Endodermal cell (in vitro differentiated cells): ENCODE measurements around the gene PROC. TPM values are rescaled to one million over a fixed set of nuclear protein-coding genes. Genes with fewer than 3 reads are reported as not detected.

Experiments used
- DNase-seq: peaks from one replicate; pipeline ENCODE4 v3.0.0-alpha.2; 2017
- H3K27ac ChIP-seq: 2 replicates; pipeline ENCODE4 v1.5.1; 2013; ENCODE audit warnings: mild to moderate bottlenecking, low read depth, low read length, moderate library complexity
- H3K27me3 ChIP-seq: 2 replicates; pipeline ENCODE4 v1.6.1; 2013; ENCODE audit warnings: mild to moderate bottlenecking, low read length, moderate library complexity; ENCODE audit not compliant: insufficient read depth, control insufficient read depth, poor library complexity, severe bottlenecking
- H3K36me3 ChIP-seq: 2 replicates; pipeline ENCODE4 v1.7.0; 2013; ENCODE audit warnings: mild to moderate bottlenecking, low read length, moderate library complexity; ENCODE audit not compliant: control insufficient read depth, insufficient read depth
- H3K4me1 ChIP-seq: one replicate; pipeline ENCODE4 v1.7.0; 2013; ENCODE audit warnings: low read length; ENCODE audit not compliant: control insufficient read depth, insufficient read depth
- H3K4me3 ChIP-seq: 2 replicates; pipeline ENCODE4 v1.5.1; 2013; ENCODE audit warnings: mild to moderate bottlenecking, low read length, moderate library complexity
- H3K9ac ChIP-seq: 2 replicates; pipeline ENCODE4 v1.6.1; 2013; ENCODE audit warnings: mild to moderate bottlenecking, low read length, moderate library complexity; ENCODE audit not compliant: poor library complexity, severe bottlenecking; ENCODE audit errors: extremely low read depth
- H3K9me3 ChIP-seq: 2 replicates; pipeline ENCODE4 v1.6.1; 2013; ENCODE audit warnings: mild to moderate bottlenecking, low read length, moderate library complexity; ENCODE audit not compliant: control insufficient read depth
- H3K27ac Mint-ChIP-seq: 2 replicates; pipeline ENCODE4 v1.8.0; 2020; ENCODE audit warnings: mixed read lengths
- H3K27me3 Mint-ChIP-seq: 2 replicates; pipeline ENCODE4 v1.8.0; 2021; ENCODE audit warnings: mild to moderate bottlenecking, mixed read lengths; ENCODE audit not compliant: insufficient read depth
- H3K36me3 Mint-ChIP-seq: 2 replicates; pipeline ENCODE4 v1.8.0; 2020; ENCODE audit warnings: low read depth, mixed read lengths
- H3K4me1 Mint-ChIP-seq: 2 replicates; pipeline ENCODE4 v1.8.0; 2020; ENCODE audit warnings: mixed read lengths
- H3K4me3 Mint-ChIP-seq: 2 replicates; pipeline ENCODE4 v1.8.0; 2020; ENCODE audit warnings: mild to moderate bottlenecking, moderate library complexity, mixed read lengths
- H3K9me3 Mint-ChIP-seq: 2 replicates; pipeline ENCODE4 v1.8.0; 2020; ENCODE audit warnings: mild to moderate bottlenecking, mixed read lengths
- WGBS, 2 experiments: methylation state at CpG; one replicate each; pipeline versions ENCODE4 v1.1.5 to v1.1.7; 2013; ENCODE audit warnings: missing lambda C conversion rate in 2 of 2, mixed read lengths in 1 of 2; ENCODE audit not compliant: insufficient coverage in 1 of 2, insufficient read length in 1 of 2; 5-methylcytosine and 5-hydroxymethylcytosine counted together
- total RNA-seq, 2 donors: library from RNA; stranded (reverse); fragmentation: NEBNext Ultra II Directional in 1 of 2; extraction: Animal tissue kit (Norgen Biotek cat#: 25700) in 1 of 2; gene quantifications; 2 replicates in 1 of 2; 3 replicates in 1 of 2; pipeline ENCODE4 v1.2.1, GENCODE V29; 2021
- TF ChIP-seq, protein P1 (sequence below): fragments of 200-600 bp; sonication (generic); conservative IDR thresholded peaks from 2 replicates; pipeline ENCODE4 v1.5.0; 2021; ENCODE audit warnings: antibody characterized with exemption, mild to moderate bottlenecking

PROC gene
- total RNA-seq, 2 donors from 2014 or later: 0.46 to 0.51 TPM

DNA sequence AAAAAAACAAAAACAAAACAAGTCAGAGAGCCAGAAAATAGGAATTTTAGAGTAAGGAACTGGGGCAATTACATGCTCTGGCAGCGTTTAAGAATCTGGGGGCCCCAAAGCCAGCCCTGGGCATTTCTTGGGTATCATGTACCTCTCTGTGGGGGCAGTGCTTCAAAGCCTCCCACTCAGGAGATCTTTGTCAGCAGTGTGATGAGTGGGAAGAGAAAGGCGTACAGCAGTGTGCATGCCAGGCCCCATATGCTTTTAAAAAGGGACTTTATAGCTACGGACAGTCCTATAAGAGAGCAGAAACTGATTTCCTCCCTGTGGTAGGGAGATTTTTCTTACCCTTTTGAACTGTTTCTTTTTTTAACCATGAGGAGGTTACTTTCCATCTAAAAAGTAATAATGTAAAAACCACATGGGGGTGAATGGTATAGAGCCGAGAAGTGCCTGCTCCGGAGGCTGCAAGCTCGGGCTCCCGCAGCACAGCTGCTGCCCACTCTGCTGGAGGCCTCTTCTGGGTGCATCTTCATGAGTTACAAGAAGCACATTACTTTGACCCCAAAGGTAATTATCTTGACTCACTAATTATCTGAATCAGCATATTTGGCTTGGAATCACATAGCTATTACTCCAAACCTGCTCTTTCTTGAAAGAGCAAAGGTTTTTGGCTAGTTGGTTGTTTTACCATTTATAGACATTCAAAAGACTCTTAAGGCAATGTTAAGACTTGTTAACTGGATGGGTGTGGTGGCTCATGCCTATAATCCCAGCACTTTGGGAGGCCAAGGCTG is 46.4 kb downstream of the PROC start:
- Histone ChIP-seq H3K27me3 (no peaks in the 10 kb centered on the region), H3K4me3 (no peak overlapping the region), H3K36me3 (peaks cover 36% of the 10 kb centered on the region), H3K9ac (no peak overlapping the region), H3K27ac (no peak overlapping the region), H3K4me1 (no peaks in the 10 kb centered on the region), H3K9me3 (no peaks in the 10 kb centered on the region)
- DNase-seq: no peak
- H3K9me3 Mint-ChIP-seq: no peaks in the 10 kb centered on the region
- H3K4me3 Mint-ChIP-seq: no peak overlapping the region
- 92 to 93% methylated on average over 7 of the region's 7 CpGs for WGBS, 2 experiments
- peak overlapping the region; percentile 94 for H3K27ac Mint-ChIP-seq
- peaks cover 29% of the 10 kb centered on the region for H3K4me1 Mint-ChIP-seq
- peaks cover 20% of the 10 kb centered on the region for H3K36me3 Mint-ChIP-seq
- TF ChIP-seq, protein P1, sequence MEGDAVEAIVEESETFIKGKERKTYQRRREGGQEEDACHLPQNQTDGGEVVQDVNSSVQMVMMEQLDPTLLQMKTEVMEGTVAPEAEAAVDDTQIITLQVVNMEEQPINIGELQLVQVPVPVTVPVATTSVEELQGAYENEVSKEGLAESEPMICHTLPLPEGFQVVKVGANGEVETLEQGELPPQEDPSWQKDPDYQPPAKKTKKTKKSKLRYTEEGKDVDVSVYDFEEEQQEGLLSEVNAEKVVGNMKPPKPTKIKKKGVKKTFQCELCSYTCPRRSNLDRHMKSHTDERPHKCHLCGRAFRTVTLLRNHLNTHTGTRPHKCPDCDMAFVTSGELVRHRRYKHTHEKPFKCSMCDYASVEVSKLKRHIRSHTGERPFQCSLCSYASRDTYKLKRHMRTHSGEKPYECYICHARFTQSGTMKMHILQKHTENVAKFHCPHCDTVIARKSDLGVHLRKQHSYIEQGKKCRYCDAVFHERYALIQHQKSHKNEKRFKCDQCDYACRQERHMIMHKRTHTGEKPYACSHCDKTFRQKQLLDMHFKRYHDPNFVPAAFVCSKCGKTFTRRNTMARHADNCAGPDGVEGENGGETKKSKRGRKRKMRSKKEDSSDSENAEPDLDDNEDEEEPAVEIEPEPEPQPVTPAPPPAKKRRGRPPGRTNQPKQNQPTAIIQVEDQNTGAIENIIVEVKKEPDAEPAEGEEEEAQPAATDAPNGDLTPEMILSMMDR: no peak
- no peaks in the 10 kb centered on the region for H3K27me3 Mint-ChIP-seq

DNA sequence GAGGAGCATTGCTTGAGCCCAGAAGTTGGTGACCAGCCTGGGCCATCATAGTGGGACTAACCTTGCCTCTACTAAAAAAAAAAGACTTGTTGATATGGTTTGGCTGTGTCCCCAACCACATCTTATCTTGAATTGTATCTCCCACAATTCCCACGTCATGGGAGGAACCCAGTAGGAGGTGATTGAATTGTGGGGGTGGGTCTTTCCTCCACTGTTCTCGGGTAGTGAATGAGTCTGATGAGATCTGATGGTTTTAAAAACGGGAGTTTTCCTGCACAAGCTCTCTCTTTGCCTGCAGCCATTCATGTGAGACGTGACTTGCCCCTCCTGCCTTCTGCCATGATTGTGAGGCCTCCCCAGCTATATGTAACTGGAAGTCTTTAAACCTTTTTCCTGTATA is 47.0 kb downstream of the PROC start:
- peaks cover 29% of the 10 kb centered on the region for H3K4me1 Mint-ChIP-seq
- WGBS, 2 experiments: 77 to 84% methylated on average over 3 to 4 of the region's 4 CpGs
- no peak overlapping the region for H3K27ac ChIP-seq
- H3K4me3 ChIP-seq: no peak overlapping the region
- no peaks in the 10 kb centered on the region for H3K9me3 ChIP-seq
- peaks cover 39% of the 10 kb centered on the region for H3K36me3 ChIP-seq
- no peak for DNase-seq
- no peaks in the 10 kb centered on the region for H3K27me3 Mint-ChIP-seq
- no peaks in the 10 kb centered on the region for H3K4me1 ChIP-seq
- H3K36me3 Mint-ChIP-seq: peaks cover 23% of the 10 kb centered on the region
- H3K9ac ChIP-seq: no peak overlapping the region
- TF ChIP-seq, protein P1: no peak
- H3K9me3 Mint-ChIP-seq: no peaks in the 10 kb centered on the region
- H3K4me3 Mint-ChIP-seq: no peak overlapping the region
- no peaks in the 10 kb centered on the region for H3K27me3 ChIP-seq
- no peak overlapping the region for H3K27ac Mint-ChIP-seq

DNA sequence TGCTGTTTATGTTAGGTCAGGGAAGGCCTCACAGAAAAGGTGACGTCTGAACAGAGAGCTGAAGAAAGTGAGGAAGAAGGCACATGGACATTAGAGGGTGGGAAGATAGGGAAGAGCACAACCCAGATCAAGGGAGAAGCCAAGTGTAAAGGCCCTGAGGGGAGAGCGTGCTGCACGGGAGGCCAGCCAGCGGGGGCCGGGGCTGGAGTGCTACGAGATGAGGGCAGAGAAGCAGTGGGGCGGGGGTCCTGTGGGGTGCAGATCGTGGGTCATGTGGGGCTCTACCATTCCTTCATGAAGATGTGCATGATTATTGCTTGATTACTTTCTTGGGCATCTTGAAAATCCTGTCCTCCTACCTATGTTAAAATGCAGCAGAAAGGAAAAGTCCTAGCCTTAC is 50.8 kb downstream of the PROC start:
- no peaks in the 10 kb centered on the region for H3K27me3 Mint-ChIP-seq
- WGBS, 2 experiments: 92 to 97% methylated on average over 8 of the region's 8 CpGs
- H3K36me3 Mint-ChIP-seq: peaks cover 22% of the 10 kb centered on the region
- H3K9ac ChIP-seq: no peak overlapping the region
- no peak overlapping the region for H3K4me3 ChIP-seq
- peaks cover 15% of the 10 kb centered on the region for H3K4me1 Mint-ChIP-seq
- H3K4me3 Mint-ChIP-seq: no peak overlapping the region
- no peaks in the 10 kb centered on the region for H3K9me3 Mint-ChIP-seq
- TF ChIP-seq, protein P1: no peak
- H3K27ac Mint-ChIP-seq: no peak overlapping the region
- DNase-seq: no peak
- no peaks in the 10 kb centered on the region for H3K9me3 ChIP-seq
- H3K27me3 ChIP-seq: no peaks in the 10 kb centered on the region
- no peak overlapping the region for H3K27ac ChIP-seq
- no peaks in the 10 kb centered on the region for H3K4me1 ChIP-seq
- peaks cover 36% of the 10 kb centered on the region for H3K36me3 ChIP-seq
